K562 (cell line): ENCODE measurements around the gene NDUFS8. TPM values are rescaled to one million over a fixed set of nuclear protein-coding genes. Genes with fewer than 3 reads are reported as not detected.

Experiments used
- ATAC-seq: fragments of 200-7000 bp; cut with Tn5 transposase; 3 replicates; pipeline ENCODE4 v1.9.1; 2020; ENCODE audit warnings: moderate library complexity
- BruUV-seq: library from RNA; stranded (reverse); fragments of 400-500 nt; replicated peaks from 2 replicates; lab custom pipeline; 2021; lab: Mats Ljungman, UMichigan
- CTCF ChIA-PET: fragments of 300-600 bp; formaldehyde crosslinking; extraction: SDS; loops from one replicate; lab custom pipeline; 2021; ENCODE audit warnings: low intra/inter-chr PET ratio; lab: Yijun Ruan, JAX
- POLR2A ChIA-PET: fragments of 300-600, 350-650 bp; sonication (Branson Sonifier 250); formaldehyde crosslinking; extraction: SDS; loops from one replicate; lab custom pipeline; 2021; ENCODE audit warnings: antibody characterized with exemption, inconsistent platforms; lab: Yijun Ruan, JAX
- DNase-seq, 4 experiments: peaks; one replicate each; pipeline versions ENCODE4 v3.0.0 to v3.0.0-alpha.2; 2011 to 2018; ENCODE audit warnings: low spot score in 3 of 4, mixed read lengths in 3 of 4; ENCODE audit errors: extremely low read depth in 1 of 4
- FAIRE-seq: peaks from 2 replicates; lab custom pipeline; 2011; peaks lifted over from hg19 to GRCh38; lab: Jason Lieb, UNC
- H2AFZ ChIP-seq: 2 replicates; pipeline ENCODE4 v1.6.0; 2011; ENCODE audit warnings: low read depth, low read length, control low read depth, inconsistent platforms
- H3K27ac ChIP-seq: fragments of 200-600 bp; 3 replicates; pipeline ENCODE4 v1.8.0; 2011; ENCODE audit warnings: low read depth, mild to moderate bottlenecking, control low read depth, inconsistent platforms, low read length, moderate library complexity, mixed read lengths; ENCODE audit errors: extremely low read depth
- H3K27me3 ChIP-seq, 2 experiments: fragments of 300-600 bp in 1 of 2; 2 replicates in 1 of 2; 3 replicates in 1 of 2; pipeline versions ENCODE4 v1.6.0 to v1.8.0; 2011; ENCODE audit warnings: inconsistent platforms in 2 of 2, low read length in 2 of 2, mild to moderate bottlenecking in 1 of 2, mixed read lengths in 1 of 2, moderate library complexity in 1 of 2; ENCODE audit not compliant: control insufficient read depth in 2 of 2, insufficient read depth in 2 of 2
- H3K36me3 ChIP-seq: fragments of 300-600 bp; 3 replicates; pipeline ENCODE4 v1.8.0; 2011; ENCODE audit warnings: mild to moderate bottlenecking, low read length, inconsistent platforms; ENCODE audit not compliant: control insufficient read depth, insufficient read depth
- H3K4me1 ChIP-seq, 2 experiments: fragments of 200-600 bp in 1 of 2; replicated peaks in 1 of 2; 2 replicates in 1 of 2; 3 replicates in 1 of 2; pipeline versions ENCODE4 v1.5.1 to v1.8.0; 2011; ENCODE audit warnings: inconsistent platforms in 2 of 2, low read length in 2 of 2, mild to moderate bottlenecking in 1 of 2, mixed read lengths in 1 of 2, moderate library complexity in 1 of 2; ENCODE audit not compliant: control insufficient read depth in 2 of 2, insufficient read depth in 2 of 2
- H3K4me2 ChIP-seq: 2 replicates; pipeline ENCODE4 v1.6.1; 2011; ENCODE audit warnings: low read length, control low read depth, inconsistent platforms, mixed read lengths; ENCODE audit not compliant: insufficient read depth
- H3K4me3 ChIP-seq: fragments of 200-600 bp; sonication (generic), shearing (Covaris generic); 2 replicates; pipeline ENCODE4 v1.5.1; 2016; ENCODE audit warnings: control low read depth, inconsistent platforms
- H3K79me2 ChIP-seq: fragments of 200-600 bp; 3 replicates; pipeline ENCODE4 v1.8.0; 2011; ENCODE audit warnings: low read length, inconsistent platforms; ENCODE audit not compliant: control insufficient read depth, insufficient read depth
- H3K9ac ChIP-seq, 2 experiments: 2 replicates each; pipeline versions ENCODE4 v1.6.0 to v1.6.1; 2011; ENCODE audit warnings: low read depth in 2 of 2, low read length in 2 of 2, control low read depth in 1 of 2, inconsistent platforms in 1 of 2, mild to moderate bottlenecking in 1 of 2, mixed read lengths in 1 of 2; ENCODE audit not compliant: insufficient read depth in 1 of 2
- H3K9me1 ChIP-seq: one replicate; pipeline ENCODE4 v1.6.0; 2011; ENCODE audit warnings: inconsistent platforms, mild to moderate bottlenecking, low read length, moderate library complexity; ENCODE audit not compliant: control insufficient read depth, insufficient read depth
- H3K9me3 ChIP-seq: replicated peaks from 2 replicates; pipeline ENCODE4 v1.5.1; 2011; ENCODE audit warnings: low read depth, low read length, inconsistent platforms; ENCODE audit not compliant: control insufficient read depth, insufficient read depth
- H4K20me1 ChIP-seq: replicated peaks from 2 replicates; pipeline ENCODE4 v1.6.1; 2011; ENCODE audit warnings: low read length, inconsistent platforms, mixed read lengths; ENCODE audit not compliant: control insufficient read depth, insufficient read depth
- ATF3 ChIP-seq, 2 experiments: fragments of 450-650 bp in 1 of 2; sonication (generic) in 1 of 2; formaldehyde crosslinking in 1 of 2; IDR thresholded peaks in 1 of 2; conservative IDR thresholded peaks in 1 of 2; 2 replicates each; pipeline versions ENCODE4 v1.6.1 to v1.8.1; 2016 to 2023; ENCODE audit warnings: mild to moderate bottlenecking in 2 of 2, moderate library complexity in 2 of 2, inconsistent platforms in 1 of 2, missing genetic modification reagents in 1 of 2
- CBFA2T2 ChIP-seq: fragments of 450-650 bp; conservative IDR thresholded peaks from 2 replicates; pipeline ENCODE4 v1.6.1; 2017; ENCODE audit warnings: mild to moderate bottlenecking
- CEBPG ChIP-seq, 3 experiments: fragments of 200-800 bp in 1 of 3; sonication (Bioruptor generic) in 1 of 3; sonication (generic) in 1 of 3; formaldehyde crosslinking in 1 of 3; IDR thresholded peaks in 2 of 3; conservative IDR thresholded peaks in 1 of 3; 2 replicates each; pipeline versions ENCODE4 v1.6.1 to v1.8.0; 2016 to 2022; ENCODE audit warnings: missing compliant biosample characterization in 2 of 3, missing genetic modification characterization in 2 of 3, mild to moderate bottlenecking in 1 of 3, missing genetic modification reagents in 1 of 3
- ELK3 ChIP-seq: fragments of 450-650 bp; formaldehyde crosslinking; IDR thresholded peaks from 2 replicates; pipeline ENCODE4 v1.4.0; 2020; ENCODE audit warnings: mild to moderate bottlenecking
- HLTF ChIP-seq: fragments of 450-650 bp; IDR thresholded peaks from 2 replicates; pipeline ENCODE4 v1.6.1; 2016
- MBD2 ChIP-seq: sonication (generic); IDR thresholded peaks from 2 replicates; pipeline ENCODE4 v1.6.1; 2016; ENCODE audit warnings: low read depth, borderline replicate concordance
- RCOR1 ChIP-seq, 2 experiments: IDR thresholded peaks; 2 replicates each; pipeline ENCODE4 v1.6.1; 2012; ENCODE audit warnings: low read depth in 2 of 2, low read length in 2 of 2, borderline replicate concordance in 1 of 2, improper control_type of control experiment in 1 of 2
- SMARCA5 ChIP-seq: fragments of 450-650 bp; IDR thresholded peaks from 2 replicates; pipeline ENCODE4 v1.6.1; 2016
- STAT5B ChIP-seq: fragments of 250-450 bp; sonication (Bioruptor Pico); IDR thresholded peaks from 2 replicates; pipeline ENCODE4 v1.8.0; 2021; ENCODE audit warnings: mild to moderate bottlenecking, inconsistent platforms
- TFE3 ChIP-seq: fragments of 450-650 bp; formaldehyde crosslinking; IDR thresholded peaks from 2 replicates; pipeline ENCODE4 v1.4.0; 2020; ENCODE audit warnings: mild to moderate bottlenecking, mixed read lengths
- ZNF121 ChIP-seq: sonication (generic); formaldehyde crosslinking; conservative IDR thresholded peaks from 2 replicates; pipeline ENCODE4 v1.8.0; 2022; ENCODE audit warnings: missing genetic modification reagents
- ZNF217 ChIP-seq: sonication (generic); formaldehyde crosslinking; IDR thresholded peaks from 2 replicates; pipeline ENCODE4 v1.8.0; 2022; ENCODE audit warnings: mild to moderate bottlenecking, missing genetic modification reagents
- ZNF3 ChIP-seq: fragments of 250-450 bp; sonication (Bioruptor Pico); IDR thresholded peaks from 2 replicates; pipeline ENCODE4 v1.5.0; 2021; ENCODE audit warnings: mild to moderate bottlenecking, moderate library complexity
- ZNF583 ChIP-seq: fragments of 250-450 bp; sonication (Bioruptor Pico); IDR thresholded peaks from 2 replicates; pipeline ENCODE4 v1.4.0; 2020
- ZNF696 ChIP-seq: fragments of 250-450 bp; sonication (Bioruptor Pico); conservative IDR thresholded peaks from 2 replicates; pipeline ENCODE4 v1.4.0; 2020; ENCODE audit warnings: mild to moderate bottlenecking, moderate library complexity
- WGBS: fragments of 100-300 bp; shearing (Covaris generic); methylation state at CpG from one replicate; pipeline ENCODE4 v1.1.6; 2016; ENCODE audit warnings: low coverage, mixed read lengths; ENCODE audit not compliant: insufficient coverage; ENCODE audit errors: missing lambda C conversion rate; 5-methylcytosine and 5-hydroxymethylcytosine counted together
- in situ Hi-C: fragments of 300-500 bp; cut with MboI; formaldehyde crosslinking; loops from 4 replicates; pipeline ENCODE4 v1.15.0; 2018; ENCODE audit warnings: inconsistent platforms, mixed read lengths
- intact Hi-C: fragments of 100-400 bp; cut with micrococcal nuclease; formaldehyde crosslinking; loops from 2 replicates; pipeline ENCODE4 v1.14.2; 2022
- polyA plus RNA-seq, 8 experiments: library from polyadenylated mRNA; depleted of rRNA in 4 of 8; stranded (reverse) in 5 of 8; unstranded in 3 of 8; fragments of >200 nt; fragmentation: Nextera tagmentation in 2 of 8; fragmentation: Illumina TruSeq in 1 of 8; extraction: Ambion mirVana in 2 of 8; extraction: Trizol in 1 of 8; gene quantifications; 2 replicates each; pipeline versions ENCODE4 v1.2.1 to v1.2.3, GENCODE V29; 2011 to 2014; ENCODE audit warnings: inconsistent platforms in 1 of 8, missing spikeins in 1 of 8
- total RNA-seq, 7 experiments: library from RNA; depleted of rRNA in 6 of 7; stranded (reverse); fragments of >200 nt in 6 of 7; fragmentation: Illumina TruSeq in 2 of 7; extraction: Trizol in 2 of 7; gene quantifications; 2 replicates each; pipeline versions ENCODE4 v1.2.1 to v1.2.3, GENCODE V29; 2011 to 2021; ENCODE audit warnings: low replicate concordance in 1 of 7

Gene NDUFS8
- total and polyA plus RNA-seq, 9 of the 15 experiments (the other 6 are each of a cell fraction or from before 2014, with no cell fraction given) = 36.5 to 351 (median 101) TPM

- TF ChIP-seq RCOR1 (IDR thresholded peaks at IDR 0.05; ENCODE audit: borderline replicate concordance in 1 of 2, low read depth in 2 of 2, low read length in 2 of 2) (no peak), ZNF583 (no peak), CEBPG (CRISPR knock-in tag; IDR thresholded peaks at IDR 0.05) (no peak), CEBPG (tag; conservative IDR thresholded peaks at IDR 0.05 in 1 of 2, IDR thresholded peaks at IDR 0.05 in 1 of 2) (no peak)
These were observed 47.4 kb downstream of the NDUFS8 start (continued) for GRCh38 chr11:68077617-68078582.

- no peaks in the 10 kb centered on the region for H3K27me3 ChIP-seq
- 96% methylated on average over 8 of the region's 8 CpGs for WGBS
- intact Hi-C loops = no loop called here
- no peaks in the 10 kb centered on the region for H3K4me1 ChIP-seq
- no peak overlapping the region for H3K27ac ChIP-seq
- H3K4me2 ChIP-seq = no peak overlapping the region
- no TSS peak for BruUV-seq
- ChIA-PET POLR2A (no interaction called here), CTCF (no interaction called here)
- no peaks in the 10 kb centered on the region for H4K20me1 ChIP-seq
- no peaks in the 10 kb centered on the region for H3K79me2 ChIP-seq
- in situ Hi-C loops = no loop called here
- H3K4me3 ChIP-seq = no peak overlapping the region
- ATAC-seq (no peak), FAIRE-seq (no peak), DNase-seq (no peak)
- H3K9ac ChIP-seq = no peak overlapping the region
- TF ChIP-seq ATF3 (IDR thresholded peaks at IDR 0.05) (no peak), ATF3 (CRISPR knock-in tag; conservative IDR thresholded peaks at IDR 0.05) (no peak), TFE3 (CRISPR knock-in tag) (no peak), ZNF3 (no peak), CBFA2T2 (no peak), MBD2 (no peak), ZNF121 (no peak), HLTF (no peak), ELK3 (CRISPR knock-in tag) (no peak), ZNF696 (CRISPR knock-in tag) (no peak), STAT5B (no peak), SMARCA5 (no peak), ZNF217 (CRISPR knock-in tag) (no peak)
- no peaks in the 10 kb centered on the region for H3K9me3 ChIP-seq
- H3K9me1 ChIP-seq = no peaks in the 10 kb centered on the region
- no peak overlapping the region for H2AFZ ChIP-seq
- H3K36me3 ChIP-seq = peaks cover 50% of the 10 kb centered on the region; the same call in 2 of the 3 replicates
These were observed 50.4 kb downstream of the NDUFS8 start for GRCh38 chr11:68080860-68081259.
